ENCODE results near the gene MORN3.
A peak's percentile ranks its signal among the peaks of the same experiment; 100 is the strongest.
"Not testable (repeated sequence)": the region's sequence is repeated elsewhere in the genome, so short reads cannot be mapped to it uniquely, and the experiment has no call there.

The MORN3 gene

GRCh38 chr12:121634836-121635235, 34.6 kb downstream of the MORN3 start:
- no peak for TF ChIP-seq CTCF (IDR thresholded peaks at IDR 0.05; ENCODE audit: low read depth, low read length)
- DNase-seq (ENCODE audit: low read depth in 2 of 2): no peak
- no peak overlapping the region for H3K4me3 ChIP-seq (replicated peaks in 1 of 2; ENCODE audit: low read depth in 2 of 2, low read length in 2 of 2)

- H3K4me3 ChIP-seq (replicated peaks in 1 of 2; ENCODE audit: low read depth in 2 of 2, low read length in 2 of 2); DNase-seq (ENCODE audit: low read depth in 2 of 2): not testable (repeated sequence)
These were observed 35.6 kb downstream of the MORN3 start for GRCh38 chr12:121633833-121634196.

- H3K4me3 ChIP-seq (replicated peaks in 1 of 2; ENCODE audit: low read depth in 2 of 2, low read length in 2 of 2): no peak overlapping the region
- no peak for TF ChIP-seq CTCF (IDR thresholded peaks at IDR 0.05; ENCODE audit: low read depth, low read length)
- DNase-seq (ENCODE audit: low read depth in 2 of 2): no peak
These were observed 37.1 kb downstream of the MORN3 start for GRCh38 chr12:121632069-121632970.

- H3K4me3 ChIP-seq (replicated peaks in 1 of 2; ENCODE audit: low read depth in 2 of 2, low read length in 2 of 2): no peak overlapping the region
- DNase-seq (ENCODE audit: low read depth in 2 of 2): no peak
- TF ChIP-seq CTCF (IDR thresholded peaks at IDR 0.05; ENCODE audit: low read depth, low read length): no peak
These were observed 38.6 kb downstream of the MORN3 start for GRCh38 chr12:121630791-121631355.

- no peak overlapping the region for H3K4me3 ChIP-seq (replicated peaks in 1 of 2; ENCODE audit: low read depth in 2 of 2, low read length in 2 of 2)
- TF ChIP-seq CTCF (IDR thresholded peaks at IDR 0.05; ENCODE audit: low read depth, low read length): no peak
- no peak for DNase-seq (ENCODE audit: low read depth in 2 of 2)
These were observed 40.9 kb downstream of the MORN3 start for GRCh38 chr12:121628536-121628935.

GRCh38 chr12:121628037-121628436, 41.4 kb downstream of the MORN3 start:
- no peak for TF ChIP-seq CTCF (IDR thresholded peaks at IDR 0.05; ENCODE audit: low read depth, low read length)
- peak in 1 of 2 donors; percentile 16 for DNase-seq (ENCODE audit: low read depth in 2 of 2)
- H3K4me3 ChIP-seq (replicated peaks in 1 of 2; ENCODE audit: low read depth in 2 of 2, low read length in 2 of 2): peak overlapping the region; percentile 67 to 68

GRCh38 chr12:121626853-121627640, 42.4 kb downstream of the MORN3 start:
- H3K4me3 ChIP-seq (replicated peaks in 1 of 2; ENCODE audit: low read depth in 2 of 2, low read length in 2 of 2): peak overlapping the region; percentile 67 to 68
- DNase-seq (ENCODE audit: low read depth in 2 of 2): peak; percentile 68 to 69
- peak; percentile 29 for TF ChIP-seq CTCF (IDR thresholded peaks at IDR 0.05; ENCODE audit: low read depth, low read length)

Measured in cardiac fibroblast (primary cell).